Keratinocyte (primary cell): Measurements from ENCODE around the gene ZNF888. TPM values are rescaled to one million over a fixed set of nuclear protein-coding genes. Genes with fewer than 3 reads are reported as not detected.
A peak's percentile ranks its signal among the peaks of the same experiment; 100 is the strongest.

Experiments
- DNase-seq: peaks from one replicate; pipeline ENCODE4 v3.0.0-alpha.2; 2011; ENCODE audit warnings: low read depth, missing footprints, low spot score
- FAIRE-seq: peaks from 2 replicates; lab custom pipeline; 2011; peaks lifted over from hg19 to GRCh38; lab: Jason Lieb, UNC
- H2AFZ ChIP-seq: 2 replicates; pipeline ENCODE4 v1.6.0; 2012; ENCODE audit warnings: low read length, control low read depth, inconsistent platforms; ENCODE audit not compliant: control insufficient read depth
- H3K27ac ChIP-seq: 2 replicates; pipeline ENCODE4 v1.5.1; 2011; ENCODE audit warnings: low read length; ENCODE audit not compliant: control insufficient read depth, insufficient read depth
- H3K27me3 ChIP-seq: 3 replicates; pipeline ENCODE4 v1.6.0; 2011; ENCODE audit warnings: low read length; ENCODE audit not compliant: control insufficient read depth, insufficient read depth; ENCODE audit errors: extremely low read depth
- H3K36me3 ChIP-seq, 2 experiments: 2 replicates in 1 of 2; 3 replicates in 1 of 2; pipeline ENCODE4 v1.5.1; 2011; ENCODE audit warnings: low read length in 2 of 2, mild to moderate bottlenecking in 1 of 2; ENCODE audit not compliant: control insufficient read depth in 2 of 2, insufficient read depth in 2 of 2; ENCODE audit errors: extremely low read depth in 1 of 2
- H3K4me1 ChIP-seq: 3 replicates; pipeline ENCODE4 v1.5.1; 2011; ENCODE audit warnings: low read length; ENCODE audit not compliant: control insufficient read depth, insufficient read depth; ENCODE audit errors: extremely low read depth
- H3K4me2 ChIP-seq: 3 replicates; pipeline ENCODE4 v1.6.0; 2011; ENCODE audit warnings: low read depth, low read length; ENCODE audit not compliant: control insufficient read depth, insufficient read depth; ENCODE audit errors: extremely low read depth
- H3K4me3 ChIP-seq, 3 experiments: fragments of 200-600 bp in 1 of 3; sonication (generic) in 1 of 3; 2 replicates in 2 of 3; 3 replicates in 1 of 3; pipeline ENCODE4 v1.5.1; 2011 to 2016; ENCODE audit warnings: low read length in 3 of 3, mild to moderate bottlenecking in 3 of 3, control low read depth in 2 of 3, inconsistent platforms in 1 of 3, low read depth in 1 of 3, mixed read lengths in 1 of 3, mixed run types in 1 of 3, moderate library complexity in 1 of 3; ENCODE audit not compliant: control insufficient read depth in 2 of 3, insufficient read depth in 2 of 3; ENCODE audit errors: extremely low read depth in 1 of 3
- H3K79me2 ChIP-seq: 2 replicates; pipeline ENCODE4 v1.6.0; 2012; ENCODE audit warnings: low read length; ENCODE audit not compliant: control insufficient read depth, insufficient read depth
- H3K9ac ChIP-seq: 3 replicates; pipeline ENCODE4 v1.6.0; 2011; ENCODE audit warnings: low read length; ENCODE audit not compliant: control insufficient read depth, insufficient read depth; ENCODE audit errors: extremely low read depth
- H3K9me1 ChIP-seq: 3 replicates; pipeline ENCODE4 v1.6.0; 2011; ENCODE audit warnings: low read length; ENCODE audit not compliant: control insufficient read depth, insufficient read depth; ENCODE audit errors: extremely low read depth
- H3K9me3 ChIP-seq: 2 replicates; pipeline ENCODE4 v1.5.1; 2012; ENCODE audit warnings: low read depth, low read length; ENCODE audit not compliant: control insufficient read depth
- H4K20me1 ChIP-seq: 3 replicates; pipeline ENCODE4 v1.6.0; 2011; ENCODE audit warnings: low read length; ENCODE audit not compliant: control insufficient read depth, insufficient read depth; ENCODE audit errors: extremely low read depth
- CTCF ChIP-seq, 3 experiments: IDR thresholded peaks in 1 of 3; conservative IDR thresholded peaks in 1 of 3; optimal IDR thresholded peaks in 1 of 3; 2 replicates in 2 of 3; 3 replicates in 1 of 3; pipeline versions ENCODE3 to v1.5.1; 2011; ENCODE audit warnings: low read length in 3 of 3, mild to moderate bottlenecking in 3 of 3, moderate library complexity in 2 of 3, control low read depth in 1 of 3, inconsistent platforms in 1 of 3; ENCODE audit not compliant: insufficient read depth in 2 of 3; ENCODE audit errors: extremely low read depth in 1 of 3
- EZH2 ChIP-seq: IDR thresholded peaks from one replicate; pipeline ENCODE4 v1.6.1; 2012; ENCODE audit warnings: inconsistent platforms, mild to moderate bottlenecking, low read length, moderate library complexity
- dilution Hi-C: fragments of 300-500 bp; cut with MboI; formaldehyde crosslinking; loops from one replicate; pipeline ENCODE4 v1.7.0; 2020; ENCODE audit warnings: low sequenced_read_pairs; ENCODE audit not compliant: extremely low pct_ligation_motif_present
- polyA minus RNA-seq, 3 experiments: library from RNA; depleted of rRNA, polyadenylated mRNA; stranded (reverse); fragments of >200 nt; gene quantifications; 1 replicate in 1 of 3; 2 replicates in 1 of 3; 3 replicates in 1 of 3; pipeline ENCODE4 v1.2.3, GENCODE V29; 2011
- polyA plus RNA-seq, 5 experiments: library from polyadenylated mRNA; depleted of rRNA in 3 of 5; stranded (reverse) in 3 of 5; stranded (forward) in 1 of 5; unstranded in 1 of 5; fragments of >200 nt; gene quantifications; 1 replicate in 1 of 5; 2 replicates in 3 of 5; 3 replicates in 1 of 5; pipeline versions ENCODE4 v1.2.1 to v1.2.3, GENCODE V29; 2011 to 2012; ENCODE audit warnings: missing spikeins in 2 of 5, low read depth in 1 of 5, low replicate concordance in 1 of 5

Gene ZNF888
- 2.0 to 3.1 TPM (median 2.2 TPM) in 3 replicates for polyA plus RNA-seq
- 2.4 TPM for polyA plus RNA-seq (2011; ENCODE audit: low read depth)
- 0.81 and 2.1 TPM in 2 replicates for polyA plus RNA-seq (2011; cell fraction: cytosol; rRNA removed)
- 3.5 and 3.9 TPM in 2 replicates for polyA plus RNA-seq (2011; cell fraction: nucleus; rRNA removed)
- 2.7 TPM in 2 replicates for polyA plus RNA-seq (2012; ENCODE audit: low replicate concordance)
- 0.79 to 8.3 TPM (median 4.1 TPM) in 3 replicates for polyA minus RNA-seq
- polyA minus RNA-seq (2011; cell fraction: cytosol; rRNA and poly(A)+ RNA removed): 2.5 TPM
- polyA minus RNA-seq (2011; cell fraction: nucleus; rRNA and poly(A)+ RNA removed): 3.5 and 7.8 TPM in 2 replicates

- FAIRE-seq: no peak
- Histone ChIP-seq H3K4me3 (peak within 1 kb of the TSS; percentile 61 to 97 (median 85)), H2AFZ (peak within 1 kb of the TSS; percentile 99), H3K79me2 (peaks cover 2% of the 10 kb centered on the region), H4K20me1 (no peaks in the 10 kb centered on the region), H3K4me2 (peak within 1 kb of the TSS; percentile 93), H3K27ac (peak within 1 kb of the TSS; percentile 95), H3K9me1 (no peaks in the 10 kb centered on the region), H3K4me1 (peaks cover 16% of the 10 kb centered on the region), H3K9me3 (no peaks in the 10 kb centered on the region), H3K36me3 (no peaks in the 10 kb centered on the region), H3K27me3 (no peaks in the 10 kb centered on the region), H3K9ac (peak within 1 kb of the TSS; percentile 92)
- DNase-seq: peak; percentile 28
- dilution Hi-C loops: no loop called here
- TF ChIP-seq EZH2 (no peak), CTCF (optimal IDR thresholded peaks at IDR 0.05 in 1 of 3, IDR thresholded peaks at IDR 0.05 in 1 of 3, conservative IDR thresholded peaks at IDR 0.05 in 1 of 3; ENCODE audit: extremely low read depth in 1 of 3, insufficient read depth in 2 of 3, low read length in 3 of 3) (no peak)
Observed at GRCh38 chr19:52922841-52923777, at the start of gene ZNF888. Gene ZNF888 (minus strand): TSS chr19:52923428. CDS start chr19:52917873, 5,555 bp downstream.

DNA sequence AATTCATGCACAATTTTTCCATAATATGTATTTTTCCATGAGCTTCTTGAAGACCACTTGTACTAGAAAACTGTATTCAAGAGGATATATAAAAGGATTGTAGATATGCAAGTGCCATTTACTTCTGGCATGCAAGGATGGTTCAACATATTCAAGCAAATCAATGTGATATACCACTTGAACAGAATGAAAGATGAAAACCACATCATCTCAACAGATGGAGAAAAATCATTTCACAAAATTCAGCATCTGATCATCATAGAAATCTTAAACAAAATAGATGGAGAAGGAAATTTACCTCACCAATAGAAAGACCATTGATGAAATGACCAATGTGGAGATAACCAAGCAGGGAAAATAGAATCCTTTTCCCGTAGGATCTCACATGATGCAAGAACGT, 44.5 kb upstream of the ZNF888 start:
- TF ChIP-seq CTCF (optimal IDR thresholded peaks at IDR 0.05 in 1 of 3, IDR thresholded peaks at IDR 0.05 in 1 of 3, conservative IDR thresholded peaks at IDR 0.05 in 1 of 3; ENCODE audit: extremely low read depth in 1 of 3, insufficient read depth in 2 of 3, low read length in 3 of 3) (no peak), EZH2 (no peak)
- no peak for FAIRE-seq
- H3K27me3 ChIP-seq: no peaks in the 10 kb centered on the region

More for the DNA sequence above, 44.5 kb upstream of the ZNF888 start:
- Histone ChIP-seq H3K4me3 (no peak overlapping the region), H3K9me1 (no peaks in the 10 kb centered on the region), H3K4me1 (peaks cover 3% of the 10 kb centered on the region), H3K36me3 (no peaks in the 10 kb centered on the region), H4K20me1 (no peaks in the 10 kb centered on the region), H3K9ac (no peak overlapping the region), H3K27ac (no peak overlapping the region), H2AFZ (no peak overlapping the region), H3K9me3 (no peaks in the 10 kb centered on the region), H3K79me2 (no peaks in the 10 kb centered on the region), H3K4me2 (no peak overlapping the region)
- dilution Hi-C loops: no loop called here
- no peak for DNase-seq
